Spleen (tissue), 11 donors: Measurements from ENCODE around the gene TOMM20. TPM values are rescaled to one million over a fixed set of nuclear protein-coding genes. Genes with fewer than 3 reads are reported as not detected.
"Not testable (repeated sequence)": the region's sequence is repeated elsewhere in the genome, so short reads cannot be mapped to it uniquely, and the experiment has no call there.

Experiments used
- DNase-seq: peaks from one replicate; pipeline ENCODE4 v3.0.0-alpha.2; 2020
- H3K27ac ChIP-seq, 8 donors: fragments of 200-600 bp; sonication (generic) in 7 of 8; 1 replicate in 4 of 8; 2 replicates in 4 of 8; pipeline versions ENCODE4 v1.5.0 to v1.8.0; 2016 to 2021; ENCODE audit warnings: inconsistent platforms in 4 of 8, mild to moderate bottlenecking in 4 of 8, moderate library complexity in 1 of 8
- H3K27me3 ChIP-seq, 7 donors: fragments of 200-600 bp; sonication (generic) in 6 of 7; replicated peaks in 1 of 7; 1 replicate in 4 of 7; 2 replicates in 3 of 7; pipeline versions ENCODE4 v1.5.0 to v1.8.0; 2016 to 2021; ENCODE audit warnings: inconsistent platforms in 3 of 7, mild to moderate bottlenecking in 1 of 7
- H3K36me3 ChIP-seq, 6 donors: fragments of 200-600 bp; sonication (generic) in 5 of 6; 1 replicate in 4 of 6; 2 replicates in 2 of 6; pipeline versions ENCODE4 v1.5.0 to v1.8.0; 2016 to 2021; ENCODE audit warnings: inconsistent platforms in 2 of 6
- H3K4me1 ChIP-seq, 6 donors: fragments of 200-600 bp; sonication (generic) in 5 of 6; 1 replicate in 3 of 6; 2 replicates in 3 of 6; pipeline versions ENCODE4 v1.5.0 to v1.8.0; 2016 to 2021; ENCODE audit warnings: inconsistent platforms in 3 of 6
- H3K4me3 ChIP-seq, 8 donors: fragments of 200-600 bp; sonication (generic) in 7 of 8; 1 replicate in 4 of 8; 2 replicates in 4 of 8; pipeline versions ENCODE4 v1.5.0 to v1.8.0; 2016 to 2021; ENCODE audit warnings: inconsistent platforms in 4 of 8, mild to moderate bottlenecking in 4 of 8, moderate library complexity in 2 of 8
- H3K9me3 ChIP-seq, 8 donors: fragments of 200-600 bp; sonication (generic) in 7 of 8; 1 replicate in 4 of 8; 2 replicates in 4 of 8; pipeline versions ENCODE4 v1.5.0 to v1.8.0; 2016 to 2021; ENCODE audit warnings: inconsistent platforms in 4 of 8
- CTCF ChIP-seq, 11 experiments: fragments of 200-600 bp in 7 of 11; fragments of 450-650 bp in 4 of 11; sonication (generic) in 4 of 11; IDR thresholded peaks in 8 of 11; conservative IDR thresholded peaks in 3 of 11; 1 replicate in 7 of 11; 2 replicates in 4 of 11; pipeline versions ENCODE4 v1.4.0 to v1.8.0; 2016 to 2021; ENCODE audit warnings: antibody characterized with exemption in 11 of 11, inconsistent platforms in 4 of 11, mild to moderate bottlenecking in 1 of 11
- POLR2A ChIP-seq, 3 donors: fragments of 450-650 bp; IDR thresholded peaks; one replicate each; pipeline ENCODE4 v1.5.1; 2017; ENCODE audit warnings: antibody characterized with exemption in 3 of 3, mild to moderate bottlenecking in 1 of 3
- POLR2AphosphoS5 ChIP-seq, 3 donors: sonication (generic); formaldehyde crosslinking; IDR thresholded peaks; one replicate each; pipeline ENCODE4 v1.5.1; 2017; ENCODE audit warnings: antibody characterized with exemption in 3 of 3
- WGBS, 5 donors: extraction: QIAGEN DNeasy Blood & Tissue Kit in 3 of 5; methylation state at CpG; one replicate each; pipeline versions ENCODE4 v1.1.5 to v1.1.7; 2013 to 2018; 5-methylcytosine and 5-hydroxymethylcytosine counted together
- intact Hi-C: fragments of 100-400 bp; cut with DNase I; formaldehyde crosslinking; loops from one replicate; pipeline ENCODE4 v1.15.0; 2023; ENCODE audit warnings: low total_unique reads
- polyA plus RNA-seq, 3 donors: library from polyadenylated mRNA; stranded (reverse); fragments of 200-250 nt; gene quantifications; one replicate each; pipeline ENCODE4 v1.2.1, GENCODE V29; 2013
- total RNA-seq, 7 donors: library from RNA; depleted of rRNA in 3 of 7; stranded (reverse); fragments of >200 nt in 3 of 7; fragmentation: NEBNext Ultra II Directional in 4 of 7; extraction: Animal tissue kit (Norgen Biotek cat#: 25700) in 4 of 7; gene quantifications; one replicate each; pipeline versions ENCODE4 v1.1.0 to v1.2.1, GENCODE V29; 2016 to 2021
- donor health status: healthy with polysubstance abuse.
- donor health status: DM: no; HTN: no; CAD: no; lungs with moderate emphysema.
- donor health status: DM: no; HTN: no; CAD: no.
- donor health status: Bipolar disorder and iron deficiency.
- donor health status: healthy.
- donor health status: DM: no; HTN: no; CAD: no.
- donor health status: DM: yes; HTN: yes; CAD: no.

Gene TOMM20
- total and polyA plus RNA-seq, 10 donors, result 46.6 to 79.9 (median 63.0) TPM

GRCh38 chr1:235101558-235102258, 26.9 kb downstream of the TOMM20 start:
- WGBS, 5 donors, result 81 to 92% (median 89%) methylated on average over 5 of the region's 5 CpGs
- H3K9me3 ChIP-seq, result no peaks in the 10 kb centered on the region
- no peak overlapping the region for H3K27ac ChIP-seq
- TF ChIP-seq POLR2A (IDR thresholded peaks at IDR 0.05) (no peak), CTCF (IDR thresholded peaks at IDR 0.05 in 8 of 11, conservative IDR thresholded peaks at IDR 0.05 in 3 of 11) (no peak), POLR2AphosphoS5 (IDR thresholded peaks at IDR 0.05) (no peak)
- peaks cover 0 to 24% (median 13%) of the 10 kb centered on the region in 6 donors for H3K4me1 ChIP-seq
- peaks cover 0 to 1% (median 0%) of the 10 kb centered on the region in 6 donors for H3K36me3 ChIP-seq
- no peak overlapping the region for H3K4me3 ChIP-seq
- intact Hi-C loops, result no loop called here
- DNase-seq, result no peak
- H3K27me3 ChIP-seq, result no peaks in the 10 kb centered on the region

- intact Hi-C loops, result no loop called here
- H3K27me3 ChIP-seq, result no peaks in the 10 kb centered on the region
- H3K4me3 ChIP-seq, result no peak overlapping the region
- H3K36me3 ChIP-seq, result no peaks in the 10 kb centered on the region
- TF ChIP-seq CTCF (IDR thresholded peaks at IDR 0.05 in 8 of 11, conservative IDR thresholded peaks at IDR 0.05 in 3 of 11) (no peak), POLR2AphosphoS5 (IDR thresholded peaks at IDR 0.05) (peak in 1 of 3 donors; percentile 30)
- peaks cover 0 to 19% (median 13%) of the 10 kb centered on the region in 6 donors for H3K4me1 ChIP-seq
- WGBS, 5 donors, result 54 to 77% (median 61%) methylated on average over 13 of the region's 13 CpGs
- no peak overlapping the region for H3K27ac ChIP-seq
- no peaks in the 10 kb centered on the region for H3K9me3 ChIP-seq
- no peak for DNase-seq
Measured at GRCh38 chr1:235100194-235100772, 28.4 kb downstream of the TOMM20 start.

GRCh38 chr1:235098991-235099390, 29.6 kb downstream of the TOMM20 start:
- Histone ChIP-seq H3K4me3 (no peak overlapping the region), H3K27me3 (no peaks in the 10 kb centered on the region), H3K36me3 (no peaks in the 10 kb centered on the region), H3K9me3 (no peaks in the 10 kb centered on the region), H3K4me1 (peaks cover 0 to 8% (median 4%) of the 10 kb centered on the region in 6 donors), H3K27ac (no peak overlapping the region)
- no peak for DNase-seq
- intact Hi-C loops, result no loop called here
- WGBS, 5 donors, result 90 to 97% (median 96%) methylated on average over 9 of the region's 9 CpGs
- TF ChIP-seq POLR2AphosphoS5 (IDR thresholded peaks at IDR 0.05) (no peak), POLR2A (IDR thresholded peaks at IDR 0.05) (no peak), CTCF (IDR thresholded peaks at IDR 0.05 in 8 of 11, conservative IDR thresholded peaks at IDR 0.05 in 3 of 11) (no peak)

GRCh38 chr1:235098547-235098946, 30.1 kb downstream of the TOMM20 start:
- Histone ChIP-seq H3K27me3 (no peaks in the 10 kb centered on the region), H3K9me3 (no peaks in the 10 kb centered on the region), H3K36me3 (no peaks in the 10 kb centered on the region), H3K27ac (no peak overlapping the region), H3K4me3 (no peak overlapping the region), H3K4me1 (peaks cover 0 to 8% (median 5%) of the 10 kb centered on the region in 6 donors)
- WGBS, 5 donors, result 73 to 92% (median 81%) methylated on average over 6 of the region's 6 CpGs
- intact Hi-C loops, result no loop called here
- no peak for DNase-seq
- TF ChIP-seq POLR2A (IDR thresholded peaks at IDR 0.05), result no peak
- TF ChIP-seq CTCF (IDR thresholded peaks at IDR 0.05 in 8 of 11, conservative IDR thresholded peaks at IDR 0.05 in 3 of 11), result no peak
- TF ChIP-seq POLR2AphosphoS5 (IDR thresholded peaks at IDR 0.05), result no peak

- H3K4me1 ChIP-seq, result peaks cover 0 to 13% (median 8%) of the 10 kb centered on the region in 6 donors
- H3K27ac ChIP-seq, H3K36me3 ChIP-seq, H3K9me3 ChIP-seq, intact Hi-C loops, DNase-seq, H3K27me3 ChIP-seq, H3K4me3 ChIP-seq: not testable (repeated sequence)
- WGBS, 5 donors, result 84 to 90% (median 90%) methylated on average over 14 of the region's 14 CpGs
Measured at GRCh38 chr1:235097501-235097900, 31.1 kb downstream of the TOMM20 start.
